ENCODE data around the gene KLF9.

KLF9 gene

GRCh38 chr9:70367305-70367930 is 47.0 kb downstream of the KLF9 start:
- no peak for DNase-seq (ENCODE audit: low read depth in 4 of 4, low spot score in 1 of 4)

GRCh38 chr9:70363760-70364159 is 50.7 kb downstream of the KLF9 start:
- DNase-seq (ENCODE audit: low read depth in 4 of 4, low spot score in 1 of 4) = no peak

DNA sequence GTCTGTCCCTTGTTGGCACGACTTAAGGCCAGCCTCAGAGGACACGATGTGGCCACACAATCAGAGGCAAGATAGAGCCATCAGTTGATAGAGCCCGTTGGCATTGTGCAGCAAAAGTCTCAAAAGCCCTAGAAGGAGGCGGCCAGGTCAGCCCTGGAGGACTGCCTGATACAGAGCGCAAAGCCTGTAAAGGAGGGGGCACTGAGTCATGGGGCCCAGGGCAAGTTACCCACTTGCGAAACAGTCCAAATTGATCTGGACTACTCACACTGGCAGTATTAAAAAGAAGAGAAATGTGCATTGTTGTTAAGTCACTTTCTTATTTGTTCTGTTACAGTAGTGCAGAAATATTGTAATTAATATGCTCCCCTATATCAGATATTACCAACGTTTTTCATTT is 51.5 kb downstream of the KLF9 start:
- no peak for DNase-seq (ENCODE audit: low read depth in 4 of 4, low spot score in 1 of 4)

DNA sequence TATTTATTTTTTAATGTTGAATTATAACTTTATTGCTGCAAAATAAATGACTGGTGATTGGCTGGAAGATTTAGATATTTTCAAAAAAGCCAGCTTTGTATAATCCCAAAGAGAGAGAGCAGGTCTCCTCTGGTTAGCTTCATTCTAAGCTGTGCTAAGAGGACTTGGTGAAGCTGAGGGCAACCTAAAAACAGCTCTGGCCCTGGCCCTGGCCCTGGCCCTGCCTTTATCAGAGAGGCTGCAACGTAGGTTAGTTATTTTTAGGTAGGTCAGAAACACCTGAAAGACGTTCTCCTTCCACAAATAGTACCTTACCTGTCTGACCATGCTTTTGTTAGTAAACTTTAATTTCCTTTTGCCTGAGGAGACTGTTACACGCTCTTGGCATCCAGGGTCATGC is 58.7 kb downstream of the KLF9 start:
- no peak for DNase-seq (ENCODE audit: low read depth in 4 of 4, low spot score in 1 of 4)

GRCh38 chr9:70352802-70353201 is 61.7 kb downstream of the KLF9 start:
- DNase-seq (ENCODE audit: low read depth in 4 of 4, low spot score in 1 of 4) = no peak

DNA sequence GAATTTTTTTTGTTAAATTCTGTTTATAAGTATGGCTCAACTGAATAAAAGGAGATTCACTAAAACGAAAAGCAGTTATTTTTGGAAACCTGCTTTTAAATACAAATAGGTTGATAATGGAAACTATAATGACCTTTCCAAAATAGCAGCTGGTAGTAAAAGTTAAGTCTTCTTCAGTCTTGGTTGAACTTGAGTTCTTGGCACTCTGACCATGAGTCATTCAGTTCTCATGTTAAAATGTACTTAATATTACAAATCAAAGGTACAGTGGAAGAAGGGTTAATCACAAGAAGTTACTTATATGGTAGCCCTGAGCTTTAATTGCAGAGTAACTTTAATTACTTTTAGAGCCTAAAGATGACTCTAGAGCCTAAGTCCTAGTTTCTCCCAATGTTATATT is 62.1 kb downstream of the KLF9 start:
- DNase-seq (ENCODE audit: low read depth in 4 of 4, low spot score in 1 of 4) = no peak

GRCh38 chr9:70347046-70347445 is 67.4 kb downstream of the KLF9 start:
- DNase-seq (ENCODE audit: low read depth in 4 of 4, low spot score in 1 of 4) = no peak

- DNase-seq (ENCODE audit: low read depth in 4 of 4, low spot score in 1 of 4) = no peak
These were observed 73.9 kb downstream of the KLF9 start for GRCh38 chr9:70340572-70340971.
